Measurements from ENCODE around the gene HBP1. TPM values are rescaled to one million over a fixed set of nuclear protein-coding genes. Genes with fewer than 3 reads are reported as not detected.

Gene HBP1
- total RNA-seq, 1 donor from 2014 or later, result 84.6 TPM

GRCh38 chr7:107196834-107197610 is 28.2 kb downstream of the HBP1 start:
- Mint-ChIP-seq H3K4me3 (ENCODE audit: unreplicated experiment) (no peak overlapping the region), H3K27me3 (ENCODE audit: unreplicated experiment) (no peaks in the 10 kb centered on the region), H3K27ac (ENCODE audit: unreplicated experiment) (peak overlapping the region; percentile 45), H3K9me3 (ENCODE audit: unreplicated experiment) (no peaks in the 10 kb centered on the region), H3K4me1 (ENCODE audit: unreplicated experiment) (no peaks in the 10 kb centered on the region), H3K36me3 (ENCODE audit: unreplicated experiment) (peaks cover 57% of the 10 kb centered on the region)
- TF ChIP-seq CTCF (IDR thresholded peaks at IDR 0.05), result no peak
- no peak for DNase-seq (ENCODE audit: extremely low spot score, unreplicated experiment)

GRCh38 chr7:107201795-107202450 is 33.1 kb downstream of the HBP1 start:
- H3K4me3 Mint-ChIP-seq (ENCODE audit: unreplicated experiment), result no peak overlapping the region
- peak; percentile 57 for TF ChIP-seq CTCF (IDR thresholded peaks at IDR 0.05)
- no peak for DNase-seq (ENCODE audit: extremely low spot score, unreplicated experiment)

GRCh38 chr7:107203607-107204006 is 34.8 kb downstream of the HBP1 start:
- no peak for TF ChIP-seq CTCF (IDR thresholded peaks at IDR 0.05)
- Mint-ChIP-seq H3K4me1 (ENCODE audit: unreplicated experiment) (peaks cover 28% of the 10 kb centered on the region), H3K27ac (ENCODE audit: unreplicated experiment) (no peak overlapping the region)

More at GRCh38 chr7:107201795-107202450, 33.1 kb downstream of the HBP1 start:
- Mint-ChIP-seq H3K27ac (ENCODE audit: unreplicated experiment) (no peak overlapping the region), H3K27me3 (ENCODE audit: unreplicated experiment) (no peaks in the 10 kb centered on the region), H3K9me3 (ENCODE audit: unreplicated experiment) (no peaks in the 10 kb centered on the region), H3K4me1 (ENCODE audit: unreplicated experiment) (peaks cover 11% of the 10 kb centered on the region), H3K36me3 (ENCODE audit: unreplicated experiment) (peaks cover 70% of the 10 kb centered on the region)

DNA sequence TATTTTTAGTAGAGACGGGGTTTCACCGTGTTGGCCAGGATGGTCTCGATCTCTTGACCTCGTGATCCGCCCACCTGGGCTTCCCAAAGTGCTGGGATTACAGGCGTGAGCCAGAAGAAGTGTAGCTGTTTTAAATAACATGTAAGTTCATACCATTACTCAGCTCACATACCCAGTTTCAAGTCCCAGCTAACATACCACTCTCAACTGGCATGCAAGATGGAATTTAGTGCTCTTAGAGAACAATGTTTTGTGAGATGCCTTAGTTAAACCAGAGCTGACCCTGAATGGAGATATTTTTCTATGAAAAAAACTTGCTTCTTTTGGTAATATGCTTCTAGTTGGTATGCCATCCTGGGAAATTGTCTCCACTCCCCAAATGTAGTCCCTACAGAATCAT is 37.3 kb downstream of the HBP1 start:
- H3K36me3 Mint-ChIP-seq (ENCODE audit: unreplicated experiment), result peaks cover 55% of the 10 kb centered on the region
- H3K4me1 Mint-ChIP-seq (ENCODE audit: unreplicated experiment), result peaks cover 36% of the 10 kb centered on the region
- no peak for TF ChIP-seq CTCF (IDR thresholded peaks at IDR 0.05)
- H3K4me3 Mint-ChIP-seq (ENCODE audit: unreplicated experiment), result no peak overlapping the region
- H3K9me3 Mint-ChIP-seq (ENCODE audit: unreplicated experiment), result no peaks in the 10 kb centered on the region
- H3K27me3 Mint-ChIP-seq (ENCODE audit: unreplicated experiment), result no peaks in the 10 kb centered on the region
- no peak overlapping the region for H3K27ac Mint-ChIP-seq (ENCODE audit: unreplicated experiment)
- no peak for DNase-seq (ENCODE audit: extremely low spot score, unreplicated experiment)

More at GRCh38 chr7:107203607-107204006, 34.8 kb downstream of the HBP1 start:
- no peaks in the 10 kb centered on the region for H3K9me3 Mint-ChIP-seq (ENCODE audit: unreplicated experiment)
- peaks cover 60% of the 10 kb centered on the region for H3K36me3 Mint-ChIP-seq (ENCODE audit: unreplicated experiment)
- no peak overlapping the region for H3K4me3 Mint-ChIP-seq (ENCODE audit: unreplicated experiment)
- no peaks in the 10 kb centered on the region for H3K27me3 Mint-ChIP-seq (ENCODE audit: unreplicated experiment)
- no peak for DNase-seq (ENCODE audit: extremely low spot score, unreplicated experiment)

- no peak overlapping the region for H3K4me3 Mint-ChIP-seq (ENCODE audit: unreplicated experiment)
- TF ChIP-seq CTCF (IDR thresholded peaks at IDR 0.05), result no peak
- H3K36me3 Mint-ChIP-seq (ENCODE audit: unreplicated experiment), result peaks cover 53% of the 10 kb centered on the region
- no peaks in the 10 kb centered on the region for H3K9me3 Mint-ChIP-seq (ENCODE audit: unreplicated experiment)
- H3K4me1 Mint-ChIP-seq (ENCODE audit: unreplicated experiment), result peaks cover 36% of the 10 kb centered on the region
- peak overlapping the region; percentile 94 for H3K27ac Mint-ChIP-seq (ENCODE audit: unreplicated experiment)
- DNase-seq (ENCODE audit: extremely low spot score, unreplicated experiment), result no peak
- H3K27me3 Mint-ChIP-seq (ENCODE audit: unreplicated experiment), result no peaks in the 10 kb centered on the region
Observed at GRCh38 chr7:107206706-107207105, 37.9 kb downstream of the HBP1 start.
